CD14-positive monocyte (primary cell): Measurements from ENCODE around the gene PTPRR. TPM values are rescaled to one million over a fixed set of nuclear protein-coding genes. Genes with fewer than 3 reads are reported as not detected.

Experiments
- DNase-seq, 3 donors: peaks; one replicate each; pipeline ENCODE4 v3.0.0-alpha.2; 2011 to 2022
- H2AFZ ChIP-seq: 2 replicates; pipeline ENCODE4 v1.6.0; 2012; ENCODE audit warnings: mild to moderate bottlenecking, low read depth, low read length, inconsistent platforms; ENCODE audit not compliant: insufficient read depth, poor library complexity, severe bottlenecking
- H3K27ac ChIP-seq, 2 donors: 1 replicate in 1 of 2; 2 replicates in 1 of 2; pipeline ENCODE4 v1.5.1; 2012 to 2013; ENCODE audit warnings: low read length in 2 of 2, control low read depth in 1 of 2, inconsistent platforms in 1 of 2, low read depth in 1 of 2, mild to moderate bottlenecking in 1 of 2
- H3K27me3 ChIP-seq, 2 donors: one replicate each; pipeline versions ENCODE4 v1.6.0 to v1.6.1; 2011 to 2013; ENCODE audit warnings: low read length in 2 of 2; ENCODE audit not compliant: control insufficient read depth in 2 of 2, insufficient read depth in 2 of 2
- H3K36me3 ChIP-seq, 2 donors: replicated peaks in 1 of 2; 1 replicate in 1 of 2; 2 replicates in 1 of 2; pipeline versions ENCODE4 v1.5.1 to v1.6.1; 2012 to 2013; ENCODE audit warnings: low read length in 2 of 2, control low read depth in 1 of 2, inconsistent platforms in 1 of 2, mild to moderate bottlenecking in 1 of 2; ENCODE audit not compliant: insufficient read depth in 2 of 2, control insufficient read depth in 1 of 2
- H3K4me1 ChIP-seq, 2 donors: 1 replicate in 1 of 2; 2 replicates in 1 of 2; pipeline versions ENCODE4 v1.5.1 to v1.6.1; 2012 to 2013; ENCODE audit warnings: low read length in 2 of 2, control low read depth in 1 of 2, inconsistent platforms in 1 of 2, mild to moderate bottlenecking in 1 of 2, moderate library complexity in 1 of 2; ENCODE audit not compliant: insufficient read depth in 2 of 2, control insufficient read depth in 1 of 2
- H3K4me2 ChIP-seq: replicated peaks from 2 replicates; pipeline ENCODE3; 2012; ENCODE audit warnings: low read length, moderate library complexity, mild to moderate bottlenecking; ENCODE audit not compliant: poor library complexity, severe bottlenecking; ENCODE audit errors: extremely low read depth
- H3K4me3 ChIP-seq, 3 experiments: fragments of 200-600 bp in 1 of 3; sonication (generic) in 1 of 3; replicated peaks in 1 of 3; 1 replicate in 2 of 3; 2 replicates in 1 of 3; pipeline ENCODE4 v1.5.1; 2011 to 2013; ENCODE audit warnings: low read length in 3 of 3, mild to moderate bottlenecking in 3 of 3, control low read depth in 2 of 3, low read depth in 2 of 3, inconsistent platforms in 1 of 3, moderate library complexity in 1 of 3
- H3K79me2 ChIP-seq: 2 replicates; pipeline ENCODE4 v1.6.0; 2012; ENCODE audit warnings: mild to moderate bottlenecking, control low read depth, inconsistent platforms, low read length, moderate library complexity; ENCODE audit not compliant: insufficient read depth
- H3K9ac ChIP-seq: 2 replicates; pipeline ENCODE4 v1.6.0; 2017; ENCODE audit warnings: low read length, mild to moderate bottlenecking; ENCODE audit not compliant: insufficient read depth, poor library complexity, severe bottlenecking
- H3K9me3 ChIP-seq, 2 donors: replicated peaks in 1 of 2; 1 replicate in 1 of 2; 2 replicates in 1 of 2; pipeline versions ENCODE4 v1.5.1 to v1.6.1; 2012 to 2013; ENCODE audit warnings: low read length in 2 of 2, control low read depth in 1 of 2; ENCODE audit not compliant: control insufficient read depth in 1 of 2, insufficient read depth in 1 of 2
- H4K20me1 ChIP-seq: 2 replicates; pipeline ENCODE4 v1.6.0; 2012; ENCODE audit warnings: mild to moderate bottlenecking, low read length, control low read depth, moderate library complexity; ENCODE audit not compliant: insufficient read depth
- H3K27ac Mint-ChIP-seq, 7 donors: one replicate each; pipeline ENCODE4 v1.8.0; 2020; ENCODE audit warnings: mild to moderate bottlenecking in 7 of 7, mixed read lengths in 7 of 7, moderate library complexity in 6 of 7, inconsistent platforms in 2 of 7
- H3K27me3 Mint-ChIP-seq, 3 donors: one replicate each; pipeline ENCODE4 v1.8.0; 2021 to 2022; ENCODE audit warnings: low read depth in 3 of 3, mild to moderate bottlenecking in 3 of 3, mixed read lengths in 3 of 3, moderate library complexity in 3 of 3, inconsistent platforms in 1 of 3
- H3K36me3 Mint-ChIP-seq, 2 donors: one replicate each; pipeline ENCODE4 v1.8.0; 2020; ENCODE audit warnings: mixed read lengths in 2 of 2, inconsistent platforms in 1 of 2, mild to moderate bottlenecking in 1 of 2
- H3K4me1 Mint-ChIP-seq: one replicate; pipeline ENCODE4 v1.8.0; 2020; ENCODE audit warnings: mild to moderate bottlenecking, mixed read lengths
- H3K4me3 Mint-ChIP-seq, 2 donors: one replicate each; pipeline ENCODE4 v1.8.0; 2020; ENCODE audit warnings: mild to moderate bottlenecking in 2 of 2, mixed read lengths in 2 of 2, moderate library complexity in 1 of 2
- H3K9me3 Mint-ChIP-seq, 7 donors: one replicate each; pipeline ENCODE4 v1.8.0; 2020 to 2022; ENCODE audit warnings: mixed read lengths in 7 of 7, mild to moderate bottlenecking in 6 of 7, moderate library complexity in 6 of 7, inconsistent platforms in 2 of 7
- WGBS: methylation state at CpG from one replicate; pipeline ENCODE4 v1.1.5; 2013; ENCODE audit warnings: missing lambda C conversion rate; ENCODE audit not compliant: insufficient coverage; 5-methylcytosine and 5-hydroxymethylcytosine counted together
- intact Hi-C, 2 donors: fragments of 100-400 bp; cut with micrococcal nuclease; formaldehyde crosslinking; loops; one replicate each; pipeline versions ENCODE4 v1.15.0 to v1.15.1; 2023
- polyA plus RNA-seq, 3 donors: library from polyadenylated mRNA; depleted of rRNA in 1 of 3; unstranded in 2 of 3; stranded (reverse) in 1 of 3; fragments of 300-500 nt in 2 of 3; fragments of >200 nt in 1 of 3; fragmentation: Illumina TruSeq in 2 of 3; gene quantifications; 1 replicate in 2 of 3; 2 replicates in 1 of 3; pipeline ENCODE4 v1.2.3, GENCODE V29; 2012 to 2021
- TF ChIP-seq, protein P1 (sequence below): fragments of 200-600 bp; IDR thresholded peaks from one replicate; pipeline ENCODE4 v1.8.0; 2022; ENCODE audit warnings: antibody characterized with exemption, mild to moderate bottlenecking

Gene PTPRR
- polyA plus RNA-seq, 3 donors = not detected

GRCh38 chr12:70692681-70693288 lies 227.8 kb downstream of the PTPRR start:
- TF ChIP-seq, protein P1, sequence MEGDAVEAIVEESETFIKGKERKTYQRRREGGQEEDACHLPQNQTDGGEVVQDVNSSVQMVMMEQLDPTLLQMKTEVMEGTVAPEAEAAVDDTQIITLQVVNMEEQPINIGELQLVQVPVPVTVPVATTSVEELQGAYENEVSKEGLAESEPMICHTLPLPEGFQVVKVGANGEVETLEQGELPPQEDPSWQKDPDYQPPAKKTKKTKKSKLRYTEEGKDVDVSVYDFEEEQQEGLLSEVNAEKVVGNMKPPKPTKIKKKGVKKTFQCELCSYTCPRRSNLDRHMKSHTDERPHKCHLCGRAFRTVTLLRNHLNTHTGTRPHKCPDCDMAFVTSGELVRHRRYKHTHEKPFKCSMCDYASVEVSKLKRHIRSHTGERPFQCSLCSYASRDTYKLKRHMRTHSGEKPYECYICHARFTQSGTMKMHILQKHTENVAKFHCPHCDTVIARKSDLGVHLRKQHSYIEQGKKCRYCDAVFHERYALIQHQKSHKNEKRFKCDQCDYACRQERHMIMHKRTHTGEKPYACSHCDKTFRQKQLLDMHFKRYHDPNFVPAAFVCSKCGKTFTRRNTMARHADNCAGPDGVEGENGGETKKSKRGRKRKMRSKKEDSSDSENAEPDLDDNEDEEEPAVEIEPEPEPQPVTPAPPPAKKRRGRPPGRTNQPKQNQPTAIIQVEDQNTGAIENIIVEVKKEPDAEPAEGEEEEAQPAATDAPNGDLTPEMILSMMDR = no peak
- Mint-ChIP-seq H3K4me3 (no peak overlapping the region), H3K9me3 (no peaks in the 10 kb centered on the region), H3K36me3 (no peaks in the 10 kb centered on the region), H3K27ac (no peak overlapping the region), H3K4me1 (no peaks in the 10 kb centered on the region), H3K27me3 (no peaks in the 10 kb centered on the region)
- Histone ChIP-seq H3K9me3 (no peaks in the 10 kb centered on the region), H3K27me3 (no peaks in the 10 kb centered on the region), H3K36me3 (no peaks in the 10 kb centered on the region), H3K9ac (no peak overlapping the region), H3K4me3 (no peak overlapping the region), H4K20me1 (no peaks in the 10 kb centered on the region), H2AFZ (no peak overlapping the region), H3K4me2 (no peak overlapping the region), H3K27ac (no peak overlapping the region), H3K79me2 (no peaks in the 10 kb centered on the region), H3K4me1 (no peaks in the 10 kb centered on the region)
- intact Hi-C loops = no loop called here
- DNase-seq = no peak

DNA sequence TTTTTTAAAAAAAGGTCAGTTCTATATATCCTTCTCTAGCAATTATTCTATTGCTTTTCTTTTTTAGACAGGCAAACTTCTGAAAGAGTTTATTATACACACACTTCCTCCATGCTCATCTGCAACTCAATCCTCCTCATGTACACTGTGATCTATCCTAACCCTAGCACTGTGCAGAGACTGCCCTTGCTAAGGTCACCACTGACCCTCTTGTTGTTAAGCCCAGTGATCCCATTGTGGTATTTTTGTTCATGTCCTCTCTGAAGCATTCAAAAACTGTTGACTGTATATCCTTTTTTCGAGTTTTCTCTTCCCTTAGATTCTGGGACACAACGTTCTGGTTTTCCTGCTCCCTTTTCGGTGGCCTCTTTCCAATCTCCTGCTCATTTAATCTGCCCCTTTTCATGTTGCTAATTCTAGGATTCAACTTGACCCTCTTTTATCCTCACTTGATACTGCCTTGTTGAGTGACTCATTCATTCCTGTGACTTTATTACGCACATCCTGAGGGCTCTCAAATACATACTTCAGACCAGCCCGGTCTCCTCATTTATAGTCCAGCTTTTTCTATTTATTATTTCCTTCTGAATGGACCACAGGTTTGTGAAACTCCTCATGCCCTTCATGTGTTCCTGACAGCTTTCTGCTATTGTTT lies 229.4 kb downstream of the PTPRR start:
- no peaks in the 10 kb centered on the region for H3K27me3 Mint-ChIP-seq
- WGBS = 81% methylated on average over 4 of the region's 5 CpGs
- no peak for DNase-seq
- H3K36me3 Mint-ChIP-seq = no peaks in the 10 kb centered on the region
- H3K9me3 Mint-ChIP-seq = no peaks in the 10 kb centered on the region
- intact Hi-C loops = no loop called here
- Histone ChIP-seq H3K9ac (no peak overlapping the region), H3K36me3 (no peaks in the 10 kb centered on the region), H3K27me3 (no peaks in the 10 kb centered on the region), H3K79me2 (no peaks in the 10 kb centered on the region), H4K20me1 (no peaks in the 10 kb centered on the region), H3K4me1 (no peaks in the 10 kb centered on the region), H2AFZ (no peak overlapping the region), H3K9me3 (no peaks in the 10 kb centered on the region), H3K4me3 (no peak overlapping the region), H3K4me2 (no peak overlapping the region), H3K27ac (no peak overlapping the region)
- no peak overlapping the region for H3K27ac Mint-ChIP-seq
- no peaks in the 10 kb centered on the region for H3K4me1 Mint-ChIP-seq
- TF ChIP-seq, protein P1 = no peak
- no peak overlapping the region for H3K4me3 Mint-ChIP-seq
